GM13976 (cell line): ENCODE results near the gene EML6.

Experiments
- DNase-seq: peaks from one replicate; pipeline ENCODE4 v3.0.0; 2012; ENCODE audit warnings: low spot score
- CTCF ChIP-seq: IDR thresholded peaks from 2 replicates; pipeline ENCODE4 v1.5.1; 2012; ENCODE audit warnings: borderline replicate concordance, mild to moderate bottlenecking; ENCODE audit not compliant: insufficient read depth; ENCODE audit errors: extremely low read depth, missing control alignments, control extremely low read depth
- in situ Hi-C: fragments of 300-500 bp; cut with MboI; formaldehyde crosslinking; loops from one replicate; pipeline ENCODE4 v1.12.0; 2022; ENCODE audit warnings: low sequenced_read_pairs, mixed read lengths, inconsistent platforms; ENCODE audit not compliant: unreplicated experiment

EML6 gene

GRCh38 chr2:55014962-55015939 lies 291.8 kb downstream of the EML6 start:
- in situ Hi-C loops: loop anchor here (10.0 kb wide), 1 partner anchor 150 kb away; no protein-coding TSS in a partner anchor
- peak; percentile 23 for DNase-seq
- TF ChIP-seq CTCF: peak; percentile 55

GRCh38 chr2:55017428-55017827 lies 294.0 kb downstream of the EML6 start:
- DNase-seq: no peak
- no peak for TF ChIP-seq CTCF
- in situ Hi-C loops: loop anchor here (10.0 kb wide), 1 partner anchor 147 kb away; no protein-coding TSS in a partner anchor

- in situ Hi-C loops: loop anchor here (10.0 kb wide), 1 partner anchor 147 kb away; no protein-coding TSS in a partner anchor
- TF ChIP-seq CTCF: no peak
- DNase-seq: no peak
These were observed 294.4 kb downstream of the EML6 start for GRCh38 chr2:55017880-55018279.

- in situ Hi-C loops: loop anchor here (10.0 kb wide), 1 partner anchor 146 kb away; no protein-coding TSS in a partner anchor
- no peak for TF ChIP-seq CTCF
- no peak for DNase-seq
These were observed 295.2 kb downstream of the EML6 start for GRCh38 chr2:55018619-55019018.

GRCh38 chr2:55019526-55020258 lies 296.2 kb downstream of the EML6 start:
- TF ChIP-seq CTCF: no peak
- in situ Hi-C loops: loop anchor here (10.0 kb wide), 1 partner anchor 145 kb away; no protein-coding TSS in a partner anchor
- no peak for DNase-seq
